HG03354 (cell line): ENCODE data around the gene IRX5.

ENCODE experiments used
- ATAC-seq: cut with Tn5 transposase; IDR thresholded peaks from one replicate; pipeline ENCODE4 v1.9.1; 2021; ENCODE audit warnings: mild to moderate bottlenecking; ENCODE audit not compliant: unreplicated experiment, poor library complexity, severe bottlenecking

IRX5 gene

DNA sequence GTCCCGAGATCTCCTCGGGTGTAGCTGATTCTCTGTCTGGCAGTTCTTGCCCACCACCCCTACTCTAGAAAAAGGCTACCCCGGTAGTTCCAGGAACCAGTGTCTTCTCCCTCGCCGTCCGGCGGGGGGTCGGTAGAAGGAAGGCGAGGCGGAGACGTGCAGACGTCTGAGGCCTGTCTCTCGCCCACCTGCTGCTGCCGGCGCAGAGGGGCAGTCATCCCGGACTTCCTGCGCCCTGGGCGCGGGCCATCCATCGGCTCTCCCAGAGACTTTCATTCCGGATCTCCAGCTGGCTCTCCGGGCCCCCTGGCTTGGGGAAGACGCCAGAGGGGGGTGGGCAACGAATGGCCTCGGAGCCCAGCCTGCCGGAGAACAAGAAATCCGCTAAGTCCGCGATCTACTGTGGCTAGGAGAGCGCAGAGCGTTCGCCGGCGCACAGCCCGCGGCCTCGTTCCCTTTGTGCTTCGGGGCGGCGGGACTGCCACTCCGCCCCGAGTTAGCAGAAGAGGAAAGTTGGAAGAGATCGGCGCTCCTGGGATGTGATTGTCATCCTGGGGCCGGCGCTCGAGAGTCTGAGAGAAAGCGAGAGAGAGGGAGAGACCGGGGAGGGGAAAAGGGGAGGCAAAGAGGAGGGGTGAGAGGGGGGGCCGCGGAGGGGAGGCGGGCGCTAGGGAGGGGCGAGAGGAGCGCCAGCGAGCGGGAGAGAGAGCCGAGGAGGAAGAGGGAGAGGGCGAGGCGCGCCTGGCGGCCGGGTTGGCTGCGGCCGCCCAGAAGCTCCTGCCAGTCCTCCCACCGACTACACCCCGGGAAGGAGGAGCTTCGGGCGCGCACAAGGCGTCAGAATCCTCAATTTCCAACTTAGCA lies at the start of gene IRX5:
Gene IRX5 (plus strand): TSS at position 861 of the 864 bp plus-strand sequence. CDS start 334 bp downstream, outside the sequence.
- ATAC-seq, result no peak

DNA sequence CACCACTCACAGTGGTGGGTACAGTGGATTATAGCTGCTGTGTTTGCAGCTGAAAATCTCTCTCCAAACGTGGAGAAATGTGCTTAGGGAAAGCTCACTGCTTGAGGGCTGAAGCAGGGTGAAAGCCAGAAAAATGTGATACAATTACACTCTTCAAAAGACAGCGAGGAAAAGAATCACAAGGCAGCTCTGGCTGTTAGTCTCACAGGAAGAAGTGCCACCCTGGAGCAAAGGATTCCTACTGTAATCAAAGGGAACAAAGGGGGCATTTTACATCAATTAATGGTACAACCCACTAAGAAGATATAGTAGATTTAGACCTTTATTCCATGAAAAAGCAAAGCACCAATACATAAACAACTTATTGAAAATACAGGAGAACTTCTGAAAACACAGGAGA lies 48.1 kb upstream of the IRX5 start:
- ATAC-seq, result no peak

DNA sequence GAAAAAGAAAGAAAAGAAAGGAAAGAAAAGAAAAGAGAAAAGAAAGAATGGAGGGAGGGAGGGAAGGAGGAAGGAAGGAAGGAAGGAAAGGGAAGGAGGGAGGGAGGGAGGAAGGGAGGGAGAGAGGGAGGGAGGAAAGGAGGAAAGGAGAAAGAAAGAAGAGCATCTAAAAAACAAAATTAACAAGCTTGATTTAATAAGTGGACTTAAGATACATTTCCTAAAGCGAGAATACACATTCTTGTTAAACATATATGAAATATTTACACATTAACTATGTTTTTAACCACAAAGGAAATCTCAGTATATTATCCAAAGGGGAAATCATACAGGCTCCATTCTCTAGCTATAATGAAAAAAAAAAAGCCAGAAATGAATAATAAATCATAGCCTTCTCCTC lies 47.3 kb upstream of the IRX5 start:
- ATAC-seq, result no peak

DNA sequence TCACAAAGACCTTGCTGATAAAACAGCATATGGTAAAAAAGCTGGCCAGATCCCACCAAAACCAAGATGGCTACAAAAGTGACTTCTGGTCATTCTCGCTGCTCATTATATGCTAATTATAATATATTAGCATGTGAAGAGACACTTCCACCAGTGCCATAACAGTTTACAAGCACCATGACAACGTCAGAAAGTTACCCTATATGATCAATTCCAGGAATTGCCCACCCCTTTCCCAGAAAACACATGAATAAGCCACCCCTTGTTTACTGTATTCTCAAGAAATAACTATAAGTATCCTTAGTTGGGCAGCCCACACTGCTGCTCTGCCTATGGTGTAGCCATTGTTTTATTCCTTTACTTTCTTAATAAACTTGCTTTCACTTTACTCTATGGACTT lies 44.6 kb upstream of the IRX5 start:
- no peak for ATAC-seq

DNA sequence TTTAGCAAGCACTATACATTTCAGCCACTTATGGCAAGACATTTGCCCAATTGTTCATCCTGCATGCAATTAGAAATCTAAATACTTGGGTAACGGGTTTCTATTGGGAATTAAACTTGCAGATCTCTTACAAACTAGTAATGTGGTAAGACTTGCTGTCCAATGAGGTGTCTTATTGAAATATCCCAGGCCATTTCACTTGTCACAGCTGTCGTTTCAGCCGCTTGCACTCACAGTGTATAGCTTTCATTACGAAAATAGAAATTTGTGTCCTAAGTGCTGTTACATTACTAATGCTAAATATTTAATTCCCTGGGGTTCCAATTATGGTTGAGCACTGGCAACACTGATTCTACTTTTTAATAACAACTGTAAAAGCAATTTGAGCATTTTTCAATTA lies 40.3 kb upstream of the IRX5 start:
- ATAC-seq, result no peak

DNA sequence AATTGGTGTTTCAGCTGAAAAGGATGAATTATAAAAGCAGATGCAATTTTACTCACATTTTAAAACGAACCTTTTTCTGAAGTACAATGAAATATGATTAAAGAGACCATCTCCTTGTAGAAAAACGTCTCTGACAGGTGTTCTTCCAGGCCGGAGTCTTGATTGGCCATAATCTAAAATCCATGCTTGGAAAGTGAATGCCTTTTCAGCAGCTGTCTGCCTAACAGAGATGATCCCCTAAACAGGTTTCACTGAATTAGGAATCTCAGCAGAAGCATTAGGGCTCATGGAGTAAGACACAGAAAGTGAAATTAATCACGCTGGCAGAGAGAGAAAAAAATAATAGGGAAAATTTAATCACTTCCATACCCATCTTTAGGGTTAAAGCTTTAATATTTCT lies 39.3 kb upstream of the IRX5 start:
- no peak for ATAC-seq

DNA sequence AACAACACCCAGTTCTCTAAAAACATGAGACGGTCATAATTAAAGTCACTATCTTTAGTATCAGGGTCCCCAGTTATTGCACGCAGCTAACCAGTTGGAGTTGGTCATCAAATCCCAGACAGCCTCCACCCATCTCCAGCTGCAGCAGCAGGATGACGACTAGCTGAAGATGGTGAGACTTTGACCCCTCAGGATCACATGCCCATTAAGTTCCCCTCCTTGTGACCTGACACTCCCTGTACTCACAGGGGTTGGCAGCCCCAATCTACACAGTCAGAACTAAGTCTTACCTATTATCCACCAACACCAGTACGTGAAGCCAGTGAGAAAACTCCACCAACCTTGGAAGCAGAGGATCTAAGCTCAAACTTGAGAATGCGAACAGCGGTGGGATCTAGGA lies 37.7 kb upstream of the IRX5 start:
- no peak for ATAC-seq

DNA sequence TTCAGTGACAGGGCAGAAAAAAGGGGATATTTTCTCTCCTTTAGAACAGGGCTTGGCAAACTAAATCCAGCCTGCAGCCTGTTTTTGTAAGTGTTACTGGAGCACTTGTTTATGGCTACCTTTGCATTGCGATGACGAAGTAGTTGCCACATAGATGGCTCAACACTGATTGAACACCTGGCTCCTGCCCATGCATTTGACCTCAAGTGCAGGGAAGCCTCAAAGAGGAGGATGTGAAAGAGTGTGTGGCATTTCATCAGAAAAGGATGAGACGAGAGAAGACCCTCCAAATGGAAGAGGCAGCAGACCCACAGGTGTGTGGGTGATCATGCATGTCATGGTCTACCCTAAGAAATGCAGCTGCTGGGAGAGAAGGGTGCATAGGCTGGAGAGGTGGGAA lies 32.7 kb upstream of the IRX5 start:
- no peak for ATAC-seq

DNA sequence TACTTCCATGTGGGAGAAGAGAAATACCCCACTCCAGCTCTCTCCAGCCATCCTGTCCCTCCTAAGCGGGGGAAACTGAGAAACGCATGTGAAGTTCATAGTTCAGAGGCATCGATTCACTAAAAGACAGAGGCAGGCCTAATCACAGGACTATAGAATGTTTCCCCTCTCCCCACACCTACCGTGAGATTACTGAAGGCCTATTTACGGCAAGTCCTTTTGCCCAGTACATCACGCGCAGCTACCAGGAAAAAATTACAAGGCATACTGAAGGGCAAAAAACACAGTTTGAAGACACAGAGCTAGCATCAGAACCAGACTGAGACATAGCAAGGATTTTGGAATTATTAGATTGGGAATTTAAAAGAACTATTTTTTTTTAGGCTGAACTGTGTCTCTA lies 29.1 kb upstream of the IRX5 start:
- ATAC-seq, result no peak

DNA sequence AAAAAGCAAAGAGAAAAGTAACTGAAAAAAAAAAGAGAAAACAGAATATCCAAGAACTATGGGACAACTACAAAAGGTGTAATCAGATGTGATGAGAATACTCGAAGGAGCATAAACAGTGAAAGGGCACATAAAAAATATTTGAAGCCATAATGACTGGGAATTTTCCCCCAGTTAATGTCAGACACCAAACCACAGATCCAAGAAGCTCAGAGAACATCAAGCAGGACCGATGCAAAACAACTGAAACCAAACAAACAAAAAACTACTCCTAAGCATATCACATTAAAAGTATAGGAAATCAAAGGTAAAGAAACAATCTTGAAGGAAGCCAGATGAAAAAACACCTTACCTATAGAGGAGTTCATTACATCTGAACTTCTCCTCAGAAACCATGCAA lies 27.6 kb upstream of the IRX5 start:
- no peak for ATAC-seq

DNA sequence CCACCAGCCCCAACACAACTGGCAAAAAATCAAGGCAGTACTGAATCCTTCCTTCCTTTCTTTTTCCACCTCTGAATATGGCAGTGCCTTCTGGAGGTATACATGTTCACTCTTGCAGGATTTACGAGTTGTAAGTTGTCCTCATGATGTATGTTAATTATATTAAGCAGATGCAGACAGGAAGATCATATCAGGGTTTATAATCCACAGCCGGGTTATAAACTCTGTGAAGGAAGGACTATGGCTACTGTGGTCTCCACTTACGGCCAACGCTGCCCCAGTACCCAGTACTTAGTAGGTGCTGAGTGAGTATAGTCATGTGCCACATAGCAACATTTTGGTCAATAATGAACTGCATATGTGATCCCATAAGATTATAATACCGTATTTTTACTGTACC lies 19.6 kb upstream of the IRX5 start:
- ATAC-seq, result no peak

DNA sequence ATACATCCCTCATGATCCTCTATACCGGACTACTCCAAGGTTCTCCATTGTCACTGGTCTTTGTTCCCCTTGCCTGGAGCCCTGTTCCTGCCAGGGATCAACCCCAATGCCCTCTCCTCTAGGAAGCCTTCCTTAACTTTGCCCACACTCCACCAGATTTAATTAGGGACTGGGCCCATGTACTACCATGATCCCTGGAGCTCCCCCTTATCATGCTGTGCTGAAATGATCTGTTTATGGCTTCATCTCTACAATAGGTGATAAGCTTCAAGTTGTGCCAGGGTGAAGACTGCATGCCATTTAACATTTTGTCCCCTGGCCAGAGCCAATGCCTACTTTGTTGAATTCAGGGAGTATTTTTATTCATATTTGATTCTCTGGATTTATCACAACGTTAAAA lies 17.9 kb upstream of the IRX5 start:
- ATAC-seq, result no peak

DNA sequence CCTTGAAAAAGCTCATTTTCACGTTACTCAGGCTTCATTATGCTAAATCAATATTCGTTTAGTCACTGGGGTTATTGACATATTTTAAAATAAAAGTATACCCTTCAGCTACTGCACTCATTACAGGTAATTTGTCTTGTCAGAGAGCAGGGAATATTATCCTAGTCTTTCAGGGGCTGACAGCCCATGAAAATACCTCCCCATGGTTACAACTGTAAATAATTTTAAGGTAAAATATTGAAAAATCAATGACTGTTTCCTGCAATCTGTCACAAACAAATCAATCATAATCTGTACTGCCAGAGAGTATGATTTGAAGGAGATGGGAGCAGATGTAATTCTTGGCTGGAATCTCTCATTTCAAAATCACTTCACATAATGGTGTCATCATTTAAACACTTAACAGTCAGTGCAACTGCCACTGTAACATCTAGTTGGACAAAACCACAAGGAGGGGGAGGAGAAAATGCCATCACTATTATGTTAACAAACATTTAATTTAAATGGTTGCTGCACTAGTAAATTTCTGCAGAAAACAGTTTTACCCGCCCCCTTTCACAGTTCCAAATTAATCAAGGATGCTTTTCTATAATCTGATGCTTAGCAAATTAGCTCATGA lies 9.3 kb upstream of the IRX5 start:
- ATAC-seq, result no peak

DNA sequence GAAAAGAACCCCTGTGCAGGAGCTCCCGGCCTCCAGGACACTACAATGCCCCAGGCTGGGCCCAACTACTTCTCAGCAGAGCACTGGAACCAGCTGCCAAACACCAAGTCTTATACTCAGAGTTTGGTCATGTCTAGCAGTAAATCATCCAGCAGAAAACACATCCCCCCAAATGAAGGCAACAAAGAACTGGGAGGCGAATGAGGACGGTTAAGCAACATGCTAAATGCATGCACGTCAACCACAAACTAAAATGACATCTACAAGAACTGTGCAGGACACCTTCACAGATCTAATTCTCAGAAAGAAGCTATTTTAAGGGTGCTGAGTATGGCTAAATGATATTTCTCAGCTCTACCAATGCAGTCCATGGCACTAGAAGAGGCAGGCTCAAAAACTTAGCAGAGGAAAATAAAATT lies 7.6 kb upstream of the IRX5 start:
- no peak for ATAC-seq

DNA sequence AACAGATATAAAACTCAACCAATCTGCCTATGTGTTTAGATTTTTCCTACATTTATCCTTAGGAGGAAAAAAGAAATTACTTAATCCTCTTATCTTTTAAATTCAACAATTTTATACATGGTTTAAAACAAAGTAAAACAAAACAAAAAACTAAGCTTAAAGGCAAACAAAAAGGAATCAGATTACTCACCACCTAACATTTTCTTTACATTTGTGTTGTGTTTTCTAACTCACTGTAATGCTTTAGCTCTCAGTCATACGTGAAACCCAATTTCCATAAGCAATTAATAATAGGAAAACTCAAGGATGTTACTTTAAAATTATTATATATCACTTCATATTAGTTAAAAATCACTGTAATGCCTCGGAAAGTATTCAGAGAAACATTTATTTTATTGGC lies 6.7 kb upstream of the IRX5 start:
- ATAC-seq, result no peak

DNA sequence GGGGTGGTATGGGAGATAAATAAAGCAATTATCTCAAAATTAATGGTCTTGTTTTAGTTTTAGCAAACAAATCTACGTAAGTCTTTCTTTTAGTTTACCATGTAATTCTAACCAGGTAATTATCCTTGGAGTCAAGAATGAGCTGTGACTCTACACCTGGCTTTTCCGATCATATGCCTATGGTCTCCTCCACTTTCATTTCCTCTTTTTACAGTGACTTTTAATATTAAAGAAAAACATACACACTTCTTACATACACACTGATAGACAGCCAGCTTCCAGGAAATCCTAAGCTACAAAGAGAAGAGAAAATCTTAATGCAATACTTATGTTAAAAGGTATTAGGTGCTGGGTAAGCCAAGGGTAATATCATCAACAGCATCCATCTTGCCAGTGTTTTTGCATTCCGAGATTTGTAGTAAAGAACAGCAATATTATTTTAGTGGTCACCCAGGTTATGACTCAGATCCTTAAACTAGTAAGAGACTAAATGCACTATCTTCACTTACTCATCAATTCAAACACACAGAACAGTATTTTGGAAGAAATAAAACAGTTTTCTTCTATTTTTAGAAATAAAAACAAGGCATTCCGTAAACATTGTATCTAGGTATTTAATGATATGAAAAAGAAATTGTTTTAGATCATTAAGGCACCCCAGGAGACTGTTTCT lies 4.4 kb upstream of the IRX5 start:
- no peak for ATAC-seq

DNA sequence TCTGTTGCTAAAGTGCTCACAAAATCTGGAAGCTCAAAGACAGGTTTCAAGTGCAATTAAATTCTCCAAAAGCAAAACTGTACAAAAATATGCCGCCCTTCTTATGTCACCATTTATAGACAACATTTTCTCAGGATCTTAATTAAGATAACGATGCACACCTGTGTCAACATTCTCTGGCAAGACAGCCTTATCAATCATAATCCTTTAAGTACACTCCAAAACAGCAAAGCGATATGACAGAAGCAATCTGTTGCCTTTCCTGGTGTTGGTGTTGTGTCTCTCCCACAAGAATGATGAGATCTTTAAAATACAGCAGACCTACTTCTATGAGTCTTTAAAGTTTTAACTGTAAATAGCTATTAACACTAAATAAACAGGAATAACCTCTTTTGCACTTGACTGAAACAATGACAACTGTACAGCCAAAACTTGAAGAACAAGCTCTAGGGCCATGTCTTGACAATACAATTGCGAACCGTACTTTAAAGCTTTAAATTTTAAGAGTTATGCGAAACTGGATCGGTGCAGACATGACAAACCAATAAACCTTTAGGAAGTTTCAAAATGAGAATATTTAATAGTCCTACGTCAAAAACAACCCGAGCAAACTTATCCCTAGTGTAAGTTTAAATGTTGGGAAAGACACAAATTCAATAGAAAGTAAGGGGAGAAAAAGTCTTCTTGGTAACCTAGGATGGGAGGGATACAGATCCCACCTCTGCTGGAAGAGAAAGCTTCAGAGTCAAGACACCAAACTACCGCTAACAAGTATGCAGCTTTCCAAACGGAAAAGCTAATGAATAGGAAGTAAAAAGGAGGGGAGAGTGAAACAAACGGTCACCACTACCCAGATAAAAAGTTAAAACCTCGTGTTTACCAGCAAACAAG lies 3.3 kb upstream of the IRX5 start:
- ATAC-seq, result no peak

DNA sequence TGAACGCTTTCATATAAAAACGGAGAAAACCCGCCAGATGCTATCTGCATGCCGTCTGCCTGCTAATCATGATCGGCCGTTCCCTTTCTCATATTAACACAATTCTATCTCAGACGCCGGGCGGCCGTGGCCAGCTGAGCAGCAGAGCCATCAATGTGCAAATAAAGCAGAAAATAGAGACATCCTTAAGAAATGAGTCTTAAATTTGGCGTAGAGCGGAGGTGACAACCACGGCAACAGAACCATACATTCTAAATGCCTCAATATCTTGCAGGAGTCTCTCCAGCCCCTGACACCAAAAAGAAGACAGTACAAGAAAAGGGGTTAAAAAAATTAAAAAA lies 2.7 kb upstream of the IRX5 start:
- ATAC-seq, result no peak

DNA sequence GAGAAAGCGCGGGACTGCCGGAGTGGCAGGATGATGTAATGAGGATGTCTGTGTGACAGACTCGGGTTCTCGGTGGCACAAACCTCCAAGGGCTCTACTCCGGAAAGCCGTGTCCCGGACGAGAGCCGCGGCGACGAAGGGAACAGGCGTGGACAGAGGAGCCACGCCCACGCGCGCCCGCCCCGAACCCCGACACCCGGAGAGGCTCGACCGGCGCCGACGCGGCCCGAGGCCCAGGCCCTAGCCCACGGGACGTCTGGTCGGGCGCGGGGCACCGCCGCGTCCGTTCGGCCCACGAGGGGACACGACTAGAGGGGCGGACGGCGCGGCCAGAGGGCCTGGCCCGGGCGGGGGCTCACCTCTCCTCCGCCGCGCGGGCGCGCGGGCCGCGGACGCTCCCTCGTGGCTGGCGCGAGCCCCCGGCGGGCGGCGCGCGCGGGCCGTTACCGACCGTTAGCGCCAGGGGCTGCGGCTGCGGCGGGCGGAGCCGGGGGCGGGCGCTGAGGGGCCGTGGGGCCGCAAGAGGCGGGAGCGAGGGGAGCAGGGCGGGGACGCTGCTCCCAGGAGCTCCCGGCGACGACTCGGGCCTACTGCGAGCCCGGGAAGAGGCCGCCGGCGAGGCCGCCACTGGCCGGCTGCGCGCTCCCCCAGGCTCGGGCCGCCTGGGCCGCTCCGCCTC lies 2.1 kb upstream of the IRX5 start:
- ATAC-seq, result peak; percentile 46
